ENCODE measurements around the gene NYAP2.

NYAP2 gene

GRCh38 chr2:225678792-225679191 is 279.3 kb downstream of the NYAP2 start:
- TF ChIP-seq CTCF (IDR thresholded peaks at IDR 0.05) = no peak
- Histone ChIP-seq H3K27me3 (no peaks in the 10 kb centered on the region), H3K4me1 (no peaks in the 10 kb centered on the region), H3K4me3 (no peak overlapping the region), H3K36me3 (no peaks in the 10 kb centered on the region), H3K9me3 (no peaks in the 10 kb centered on the region), H3K27ac (no peak overlapping the region)
- intact Hi-C loops (cut with DNase I; ENCODE audit: low total_unique reads) = no loop called here
- DNase-seq = no peak

GRCh38 chr2:225683258-225683657 is 283.7 kb downstream of the NYAP2 start:
- Histone ChIP-seq H3K4me3 (no peak overlapping the region), H3K36me3 (no peaks in the 10 kb centered on the region), H3K4me1 (no peaks in the 10 kb centered on the region), H3K9me3 (no peaks in the 10 kb centered on the region), H3K27ac (no peak overlapping the region), H3K27me3 (no peaks in the 10 kb centered on the region)
- no peak for DNase-seq
- intact Hi-C loops (cut with DNase I; ENCODE audit: low total_unique reads) = no loop called here
- TF ChIP-seq CTCF (IDR thresholded peaks at IDR 0.05) = no peak

- DNase-seq = no peak
- no peaks in the 10 kb centered on the region for H3K9me3 ChIP-seq
- no peak overlapping the region for H3K4me3 ChIP-seq
- no peaks in the 10 kb centered on the region for H3K4me1 ChIP-seq
- no peak overlapping the region for H3K27ac ChIP-seq
- intact Hi-C loops (cut with DNase I; ENCODE audit: low total_unique reads) = no loop called here
- no peaks in the 10 kb centered on the region for H3K36me3 ChIP-seq
- TF ChIP-seq CTCF (IDR thresholded peaks at IDR 0.05) = no peak
- no peaks in the 10 kb centered on the region for H3K27me3 ChIP-seq
Observed at GRCh38 chr2:225690153-225690552, 290.6 kb downstream of the NYAP2 start.

GRCh38 chr2:225691711-225692110 is 292.2 kb downstream of the NYAP2 start:
- H3K27me3 ChIP-seq = no peaks in the 10 kb centered on the region

GRCh38 chr2:225693259-225693658 is 293.7 kb downstream of the NYAP2 start:
- DNase-seq = no peak
- no peak overlapping the region for H3K27ac ChIP-seq
- TF ChIP-seq CTCF (IDR thresholded peaks at IDR 0.05) = no peak
- H3K9me3 ChIP-seq = no peaks in the 10 kb centered on the region
- intact Hi-C loops (cut with DNase I; ENCODE audit: low total_unique reads) = no loop called here
- H3K36me3 ChIP-seq = no peaks in the 10 kb centered on the region
- H3K4me3 ChIP-seq = no peak overlapping the region
- no peaks in the 10 kb centered on the region for H3K4me1 ChIP-seq
- no peaks in the 10 kb centered on the region for H3K27me3 ChIP-seq

More at GRCh38 chr2:225691711-225692110, 292.2 kb downstream of the NYAP2 start:
- no peaks in the 10 kb centered on the region for H3K4me1 ChIP-seq
- H3K27ac ChIP-seq = no peak overlapping the region
- no peaks in the 10 kb centered on the region for H3K36me3 ChIP-seq
- no peak overlapping the region for H3K4me3 ChIP-seq
- DNase-seq = no peak
- intact Hi-C loops (cut with DNase I; ENCODE audit: low total_unique reads) = no loop called here
- no peaks in the 10 kb centered on the region for H3K9me3 ChIP-seq
- no peak for TF ChIP-seq CTCF (IDR thresholded peaks at IDR 0.05)

GRCh38 chr2:225694664-225695063 is 295.2 kb downstream of the NYAP2 start:
- Histone ChIP-seq H3K27me3 (no peaks in the 10 kb centered on the region), H3K4me1 (no peaks in the 10 kb centered on the region), H3K9me3 (no peaks in the 10 kb centered on the region), H3K36me3 (no peaks in the 10 kb centered on the region), H3K4me3 (no peak overlapping the region), H3K27ac (no peak overlapping the region)
- no peak for TF ChIP-seq CTCF (IDR thresholded peaks at IDR 0.05)
- no peak for DNase-seq
- intact Hi-C loops (cut with DNase I; ENCODE audit: low total_unique reads) = no loop called here
